ENCODE measurements around the gene EHMT1. TPM values are rescaled to one million over a fixed set of nuclear protein-coding genes. Genes with fewer than 3 reads are reported as not detected.

Gene EHMT1
- total RNA-seq, 4 donors from 2014 or later: 71.6 to 78.2 (median 74.2) TPM

DNA sequence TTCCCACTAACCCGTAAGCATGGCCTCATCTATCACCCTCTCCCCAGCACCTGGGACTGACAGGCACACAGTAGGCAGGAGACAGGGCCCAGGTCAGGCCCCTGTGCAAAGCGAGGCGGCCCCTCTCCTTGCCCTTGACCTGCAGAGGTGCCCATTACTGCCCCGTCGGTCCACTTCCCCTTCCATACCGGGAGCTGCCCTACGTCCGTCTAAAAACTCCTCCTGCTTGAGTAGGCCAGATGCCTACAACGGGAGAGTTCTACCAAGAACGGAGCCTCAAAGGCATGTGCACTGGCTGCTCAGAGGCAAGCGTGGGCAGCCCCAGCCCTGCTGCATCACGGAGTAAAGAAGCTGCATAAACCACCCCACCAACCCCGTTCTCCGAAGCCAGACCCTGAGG lies 35.5 kb upstream of the EHMT1 start:
- TF ChIP-seq POLR2AphosphoS5 (IDR thresholded peaks at IDR 0.05): no peak
- TF ChIP-seq POLR2A (IDR thresholded peaks at IDR 0.05; ENCODE audit: low read depth): no peak
- no peak for TF ChIP-seq EP300 (IDR thresholded peaks at IDR 0.05)
- TF ChIP-seq, protein P1, sequence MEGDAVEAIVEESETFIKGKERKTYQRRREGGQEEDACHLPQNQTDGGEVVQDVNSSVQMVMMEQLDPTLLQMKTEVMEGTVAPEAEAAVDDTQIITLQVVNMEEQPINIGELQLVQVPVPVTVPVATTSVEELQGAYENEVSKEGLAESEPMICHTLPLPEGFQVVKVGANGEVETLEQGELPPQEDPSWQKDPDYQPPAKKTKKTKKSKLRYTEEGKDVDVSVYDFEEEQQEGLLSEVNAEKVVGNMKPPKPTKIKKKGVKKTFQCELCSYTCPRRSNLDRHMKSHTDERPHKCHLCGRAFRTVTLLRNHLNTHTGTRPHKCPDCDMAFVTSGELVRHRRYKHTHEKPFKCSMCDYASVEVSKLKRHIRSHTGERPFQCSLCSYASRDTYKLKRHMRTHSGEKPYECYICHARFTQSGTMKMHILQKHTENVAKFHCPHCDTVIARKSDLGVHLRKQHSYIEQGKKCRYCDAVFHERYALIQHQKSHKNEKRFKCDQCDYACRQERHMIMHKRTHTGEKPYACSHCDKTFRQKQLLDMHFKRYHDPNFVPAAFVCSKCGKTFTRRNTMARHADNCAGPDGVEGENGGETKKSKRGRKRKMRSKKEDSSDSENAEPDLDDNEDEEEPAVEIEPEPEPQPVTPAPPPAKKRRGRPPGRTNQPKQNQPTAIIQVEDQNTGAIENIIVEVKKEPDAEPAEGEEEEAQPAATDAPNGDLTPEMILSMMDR (IDR thresholded peaks at IDR 0.05): no peak
- intact Hi-C loops (cut with DNase I): no loop called here
- Histone ChIP-seq H3K27ac (replicated peaks in 1 of 4) (no peak overlapping the region), H3K36me3 (peaks cover 19 to 78% (median 67%) of the 10 kb centered on the region in 4 donors), H3K27me3 (no peaks in the 10 kb centered on the region), H3K4me3 (no peak overlapping the region), H3K4me1 (peaks cover 7 to 33% (median 21%) of the 10 kb centered on the region in 4 donors), H3K9me3 (no peaks in the 10 kb centered on the region)
- WGBS: 89% methylated on average over 13 of the region's 14 CpGs
- DNase-seq (ENCODE audit: extremely low spot score): no peak

DNA sequence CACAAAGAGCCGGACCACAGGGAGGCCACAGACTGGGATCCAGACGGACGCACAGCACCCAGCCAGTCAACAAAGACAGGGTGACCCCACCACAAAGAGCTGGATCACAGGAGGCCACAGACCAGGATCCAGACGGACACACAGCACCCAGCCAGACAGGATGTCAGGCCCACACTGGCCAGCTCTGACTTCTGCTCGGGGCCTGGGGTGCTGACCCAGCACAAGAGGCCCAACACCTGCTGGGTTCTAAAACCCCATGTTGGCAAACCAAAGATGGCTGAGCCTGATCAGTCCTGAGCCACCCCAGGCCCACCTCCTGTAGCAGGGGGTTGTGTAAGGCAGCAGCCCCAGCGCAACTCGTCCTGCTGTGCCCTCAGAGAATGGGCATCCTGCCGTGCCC lies 34.8 kb upstream of the EHMT1 start:
- no peaks in the 10 kb centered on the region for H3K27me3 ChIP-seq
- no peak overlapping the region for H3K27ac ChIP-seq (replicated peaks in 1 of 4)
- no peak overlapping the region for H3K4me3 ChIP-seq
- no peaks in the 10 kb centered on the region for H3K9me3 ChIP-seq
- intact Hi-C loops (cut with DNase I): no loop called here
- TF ChIP-seq EP300 (IDR thresholded peaks at IDR 0.05) (no peak), POLR2AphosphoS5 (IDR thresholded peaks at IDR 0.05) (no peak), POLR2A (IDR thresholded peaks at IDR 0.05; ENCODE audit: low read depth) (no peak)
- TF ChIP-seq, protein P1 (IDR thresholded peaks at IDR 0.05): no peak
- peaks cover 9 to 39% (median 26%) of the 10 kb centered on the region in 4 donors for H3K4me1 ChIP-seq
- H3K36me3 ChIP-seq: peaks cover 19 to 81% (median 69%) of the 10 kb centered on the region in 4 donors
- WGBS: 85% methylated on average over 4 of the region's 8 CpGs
- DNase-seq (ENCODE audit: extremely low spot score): no peak

DNA sequence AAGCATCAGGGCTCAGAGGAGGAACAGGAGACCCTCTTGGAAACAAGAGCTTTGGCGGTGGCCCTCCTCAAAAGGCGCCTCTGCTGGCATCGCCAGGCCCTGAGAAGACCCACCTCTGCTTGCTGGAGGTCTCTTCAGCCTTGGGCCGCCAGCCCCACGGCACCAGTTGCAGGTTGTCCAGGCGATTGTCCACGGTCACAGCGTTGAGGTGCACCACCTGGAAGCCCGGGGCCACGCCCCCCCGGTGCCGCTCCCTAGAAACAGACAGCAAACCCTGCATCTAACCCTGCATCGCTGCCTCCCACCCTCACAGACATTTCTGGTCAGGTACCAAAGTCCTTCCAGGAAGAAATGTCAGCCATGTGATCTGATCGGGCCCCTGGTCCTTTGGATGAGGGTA lies 32.0 kb upstream of the EHMT1 start:
- Histone ChIP-seq H3K4me3 (no peak overlapping the region), H3K27ac (replicated peaks in 1 of 4) (no peak overlapping the region), H3K4me1 (peaks cover 15 to 34% (median 28%) of the 10 kb centered on the region in 4 donors), H3K36me3 (peaks cover 19 to 68% (median 59%) of the 10 kb centered on the region in 4 donors), H3K27me3 (no peaks in the 10 kb centered on the region), H3K9me3 (no peaks in the 10 kb centered on the region)
- TF ChIP-seq, protein P1 (IDR thresholded peaks at IDR 0.05): no peak
- TF ChIP-seq EP300 (IDR thresholded peaks at IDR 0.05): no peak
- no peak for TF ChIP-seq POLR2A (IDR thresholded peaks at IDR 0.05; ENCODE audit: low read depth)
- TF ChIP-seq POLR2AphosphoS5 (IDR thresholded peaks at IDR 0.05): no peak
- WGBS: 95% methylated on average over 9 of the region's 14 CpGs
- DNase-seq (ENCODE audit: extremely low spot score): no peak
- intact Hi-C loops (cut with DNase I): no loop called here

DNA sequence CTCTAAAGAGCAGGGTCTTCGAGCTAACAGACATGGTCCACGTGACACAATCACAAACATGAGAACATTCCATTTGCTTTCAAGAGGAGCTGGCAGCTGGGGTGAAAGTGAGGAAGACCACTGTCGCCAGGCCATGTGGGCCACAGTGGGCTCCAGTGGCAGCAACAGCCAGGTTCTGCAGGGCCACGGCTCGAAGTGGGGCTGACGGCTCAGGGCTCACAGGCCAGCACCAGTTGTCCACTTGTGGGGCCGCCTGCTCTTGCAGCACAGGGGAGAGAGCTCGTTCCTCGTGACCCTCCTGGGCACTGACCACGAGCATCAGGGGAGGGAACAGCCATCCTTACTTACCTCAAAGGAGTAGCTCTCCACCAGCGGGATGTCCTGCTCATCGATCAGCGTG lies 30.5 kb upstream of the EHMT1 start:
- Histone ChIP-seq H3K4me1 (peaks cover 15 to 34% (median 28%) of the 10 kb centered on the region in 4 donors), H3K9me3 (no peaks in the 10 kb centered on the region), H3K36me3 (peaks cover 12 to 53% (median 45%) of the 10 kb centered on the region in 4 donors), H3K27ac (replicated peaks in 1 of 4) (no peak overlapping the region), H3K27me3 (no peaks in the 10 kb centered on the region), H3K4me3 (no peak overlapping the region)
- intact Hi-C loops (cut with DNase I): no loop called here
- no peak for DNase-seq (ENCODE audit: extremely low spot score)
- TF ChIP-seq POLR2AphosphoS5 (IDR thresholded peaks at IDR 0.05) (no peak), EP300 (IDR thresholded peaks at IDR 0.05) (no peak), POLR2A (IDR thresholded peaks at IDR 0.05; ENCODE audit: low read depth) (no peak)
- TF ChIP-seq, protein P1 (IDR thresholded peaks at IDR 0.05): no peak
- 97% methylated on average over 13 of the region's 13 CpGs for WGBS

DNA sequence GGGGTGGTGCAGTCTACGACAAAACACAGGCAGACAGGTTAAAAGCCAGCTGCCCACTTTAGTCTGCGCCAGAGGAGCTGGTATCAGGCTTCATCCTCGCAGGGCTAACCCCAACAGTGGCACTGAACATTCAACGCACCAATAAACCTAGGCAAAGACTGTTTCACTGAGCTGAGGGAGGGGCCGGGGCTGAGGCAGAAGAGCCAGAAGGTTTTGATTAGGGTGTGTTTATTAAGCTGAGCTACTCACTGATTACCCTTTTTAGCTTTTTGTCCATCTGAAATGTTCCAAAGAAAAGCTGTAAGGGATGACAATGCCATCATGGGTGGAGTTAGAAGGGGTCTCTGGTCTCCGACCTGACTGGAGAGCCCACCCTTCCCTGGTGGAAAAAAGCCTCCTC lies 29.9 kb upstream of the EHMT1 start:
- 91% methylated on average over 6 of the region's 6 CpGs for WGBS
- no peak for DNase-seq (ENCODE audit: extremely low spot score)

More for the DNA sequence above, 29.9 kb upstream of the EHMT1 start:
- no peaks in the 10 kb centered on the region for H3K9me3 ChIP-seq
- TF ChIP-seq POLR2A (IDR thresholded peaks at IDR 0.05; ENCODE audit: low read depth) (no peak), EP300 (IDR thresholded peaks at IDR 0.05) (no peak), POLR2AphosphoS5 (IDR thresholded peaks at IDR 0.05) (no peak)
- TF ChIP-seq, protein P1 (IDR thresholded peaks at IDR 0.05): no peak
- H3K4me1 ChIP-seq: peaks cover 15 to 34% (median 28%) of the 10 kb centered on the region in 4 donors
- intact Hi-C loops (cut with DNase I): no loop called here
- H3K27ac ChIP-seq (replicated peaks in 1 of 4): no peak overlapping the region
- H3K4me3 ChIP-seq: peak overlapping the region in 3 of 4 donors; percentile 64 to 81 (median 68)
- H3K27me3 ChIP-seq: no peaks in the 10 kb centered on the region
- peaks cover 11 to 47% (median 42%) of the 10 kb centered on the region in 4 donors for H3K36me3 ChIP-seq

Data from esophagus muscularis mucosa (tissue), 4 donors.